Measurements from ENCODE around the gene GSTM3. TPM values are rescaled to one million over a fixed set of nuclear protein-coding genes. Genes with fewer than 3 reads are reported as not detected.

GSTM3 gene
- total and polyA plus RNA-seq, 2 experiments from 2014 or later, result 297 to 962 TPM

DNA sequence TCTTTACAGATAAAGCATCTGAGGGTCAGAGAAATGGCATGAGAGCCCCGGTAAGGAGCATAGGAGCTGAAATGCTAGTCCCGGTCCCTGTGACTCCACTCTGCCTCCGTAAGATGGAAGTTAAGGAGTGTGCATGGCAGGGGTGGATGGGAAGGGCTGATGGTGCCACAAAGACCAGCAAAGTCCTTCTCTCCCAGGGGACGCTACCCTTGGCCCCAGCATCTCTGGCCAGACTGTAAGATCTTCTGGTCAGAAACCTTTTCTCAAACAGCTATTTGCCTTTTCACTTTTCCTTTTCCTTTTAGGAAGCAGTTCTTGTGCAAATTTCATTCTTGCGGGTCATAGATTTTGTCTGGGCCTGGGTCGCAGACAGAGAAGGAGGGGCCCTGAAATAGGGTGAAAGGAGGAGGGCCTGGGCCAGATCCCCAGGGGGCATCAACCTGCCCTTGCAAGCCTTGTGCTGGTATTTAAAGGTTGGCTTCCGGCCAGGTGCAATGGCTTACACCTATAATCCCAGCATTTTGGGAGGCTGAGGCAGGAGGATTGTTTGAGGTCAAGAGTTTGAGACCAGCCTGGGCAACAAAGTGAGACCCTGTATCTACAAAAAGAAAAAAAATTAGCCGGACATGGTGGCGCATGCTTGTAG is 37.3 kb upstream of the GSTM3 start:
- no peaks in the 10 kb centered on the region for H4K20me1 ChIP-seq (ENCODE audit: insufficient read depth, poor library complexity, severe bottlenecking)
- no peak overlapping the region for H3K27ac ChIP-seq
- no peak for DNase-seq (ENCODE audit: low spot score)
- H3K36me3 ChIP-seq (replicated peaks; ENCODE audit: insufficient read depth, low read depth), result no peaks in the 10 kb centered on the region
- H3K9me3 ChIP-seq (ENCODE audit: low read depth), result no peaks in the 10 kb centered on the region
- no peak overlapping the region for H3K4me2 ChIP-seq
- no peaks in the 10 kb centered on the region for H3K9me2 ChIP-seq (replicated peaks; ENCODE audit: insufficient read depth)
- H3K4me3 ChIP-seq, result no peak overlapping the region
- H3K4me1 ChIP-seq (ENCODE audit: insufficient read depth), result peaks cover 6% of the 10 kb centered on the region
- no peaks in the 10 kb centered on the region for H3K27me3 ChIP-seq
- WGBS (ENCODE audit: low lambda C conversion rate, missing lambda C conversion rate), result 94% methylated on average over 9 of the region's 9 CpGs
- H2AFZ ChIP-seq, result no peak overlapping the region
- TF ChIP-seq, protein P1, sequence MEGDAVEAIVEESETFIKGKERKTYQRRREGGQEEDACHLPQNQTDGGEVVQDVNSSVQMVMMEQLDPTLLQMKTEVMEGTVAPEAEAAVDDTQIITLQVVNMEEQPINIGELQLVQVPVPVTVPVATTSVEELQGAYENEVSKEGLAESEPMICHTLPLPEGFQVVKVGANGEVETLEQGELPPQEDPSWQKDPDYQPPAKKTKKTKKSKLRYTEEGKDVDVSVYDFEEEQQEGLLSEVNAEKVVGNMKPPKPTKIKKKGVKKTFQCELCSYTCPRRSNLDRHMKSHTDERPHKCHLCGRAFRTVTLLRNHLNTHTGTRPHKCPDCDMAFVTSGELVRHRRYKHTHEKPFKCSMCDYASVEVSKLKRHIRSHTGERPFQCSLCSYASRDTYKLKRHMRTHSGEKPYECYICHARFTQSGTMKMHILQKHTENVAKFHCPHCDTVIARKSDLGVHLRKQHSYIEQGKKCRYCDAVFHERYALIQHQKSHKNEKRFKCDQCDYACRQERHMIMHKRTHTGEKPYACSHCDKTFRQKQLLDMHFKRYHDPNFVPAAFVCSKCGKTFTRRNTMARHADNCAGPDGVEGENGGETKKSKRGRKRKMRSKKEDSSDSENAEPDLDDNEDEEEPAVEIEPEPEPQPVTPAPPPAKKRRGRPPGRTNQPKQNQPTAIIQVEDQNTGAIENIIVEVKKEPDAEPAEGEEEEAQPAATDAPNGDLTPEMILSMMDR (IDR thresholded peaks at IDR 0.05; ENCODE audit: poor library complexity), result no peak
- TF ChIP-seq EZH2 (IDR thresholded peaks at IDR 0.05; ENCODE audit: borderline replicate concordance) (no peak), EZH2phosphoT487 (IDR thresholded peaks at IDR 0.05; ENCODE audit: low read depth, severe bottlenecking, unreplicated experiment) (no peak)
- no peaks in the 10 kb centered on the region for H3K79me2 ChIP-seq

DNA sequence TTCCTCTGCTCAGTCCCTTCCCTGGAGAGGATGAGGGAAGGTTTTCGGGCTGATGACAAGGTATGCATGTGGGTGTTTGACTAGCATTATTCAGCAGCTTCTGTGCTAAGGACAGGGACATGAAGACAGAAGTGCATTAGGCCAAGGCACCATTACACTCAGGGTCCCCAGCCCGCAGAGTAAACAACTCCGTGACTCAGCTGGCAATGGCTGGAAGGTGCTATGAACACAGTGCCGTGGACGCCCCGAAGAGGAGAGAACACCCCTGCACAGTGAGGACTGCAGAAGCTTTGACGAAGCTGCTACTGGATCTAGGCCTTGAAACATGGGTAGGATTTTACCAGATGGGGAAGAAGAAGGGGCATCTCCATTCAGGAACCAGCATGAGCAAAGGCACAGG is 36.6 kb upstream of the GSTM3 start:
- Histone ChIP-seq H3K4me2 (no peak overlapping the region), H2AFZ (no peak overlapping the region)

DNA sequence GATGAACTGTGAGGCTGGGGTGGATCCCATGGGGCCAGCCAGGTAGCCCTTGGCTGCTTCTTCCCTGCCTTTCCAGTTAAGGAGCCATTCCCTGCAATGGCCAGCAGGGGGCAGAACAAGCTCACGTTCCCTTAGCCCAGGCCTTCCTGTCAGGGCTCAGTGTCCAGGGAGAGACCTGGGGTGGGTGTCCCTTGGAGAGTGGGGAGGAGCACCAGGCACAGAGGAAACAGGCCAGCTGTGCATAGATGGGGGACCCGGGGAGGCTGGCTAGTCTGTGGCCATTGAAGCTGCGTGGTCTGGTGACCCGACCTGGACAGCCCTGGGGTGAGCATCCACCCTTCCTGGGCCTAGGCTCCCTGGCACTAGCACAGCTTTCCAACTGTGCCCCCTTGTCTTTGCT is 36.1 kb upstream of the GSTM3 start:
- WGBS (ENCODE audit: low lambda C conversion rate, missing lambda C conversion rate), result 16% methylated on average over 4 of the region's 4 CpGs
- H2AFZ ChIP-seq, result no peak overlapping the region
- no peak overlapping the region for H3K4me2 ChIP-seq

More for the DNA sequence above, 36.6 kb upstream of the GSTM3 start:
- no peaks in the 10 kb centered on the region for H3K4me1 ChIP-seq (ENCODE audit: insufficient read depth)
- H3K36me3 ChIP-seq (replicated peaks; ENCODE audit: insufficient read depth, low read depth), result no peaks in the 10 kb centered on the region
- no peak for TF ChIP-seq EZH2 (IDR thresholded peaks at IDR 0.05; ENCODE audit: borderline replicate concordance)
- no peak for TF ChIP-seq EZH2phosphoT487 (IDR thresholded peaks at IDR 0.05; ENCODE audit: low read depth, severe bottlenecking, unreplicated experiment)
- TF ChIP-seq, protein P1 (IDR thresholded peaks at IDR 0.05; ENCODE audit: poor library complexity), result no peak
- no peaks in the 10 kb centered on the region for H3K9me2 ChIP-seq (replicated peaks; ENCODE audit: insufficient read depth)
- no peaks in the 10 kb centered on the region for H4K20me1 ChIP-seq (ENCODE audit: insufficient read depth, poor library complexity, severe bottlenecking)
- WGBS (ENCODE audit: low lambda C conversion rate, missing lambda C conversion rate), result 84% methylated on average over 7 of the region's 7 CpGs
- H3K27ac ChIP-seq, result no peak overlapping the region
- no peak for DNase-seq (ENCODE audit: low spot score)
- no peaks in the 10 kb centered on the region for H3K79me2 ChIP-seq
- no peak overlapping the region for H3K4me3 ChIP-seq
- no peaks in the 10 kb centered on the region for H3K9me3 ChIP-seq (ENCODE audit: low read depth)
- H3K27me3 ChIP-seq, result no peaks in the 10 kb centered on the region

More for the DNA sequence above, 36.1 kb upstream of the GSTM3 start:
- TF ChIP-seq, protein P1 (IDR thresholded peaks at IDR 0.05; ENCODE audit: poor library complexity), result peak; percentile 95
- no peak for TF ChIP-seq EZH2 (IDR thresholded peaks at IDR 0.05; ENCODE audit: borderline replicate concordance)
- no peak overlapping the region for H3K27ac ChIP-seq
- H3K4me3 ChIP-seq, result no peak overlapping the region
- no peaks in the 10 kb centered on the region for H3K9me2 ChIP-seq (replicated peaks; ENCODE audit: insufficient read depth)
- H4K20me1 ChIP-seq (ENCODE audit: insufficient read depth, poor library complexity, severe bottlenecking), result no peaks in the 10 kb centered on the region
- no peaks in the 10 kb centered on the region for H3K27me3 ChIP-seq
- H3K9me3 ChIP-seq (ENCODE audit: low read depth), result no peaks in the 10 kb centered on the region
- no peaks in the 10 kb centered on the region for H3K4me1 ChIP-seq (ENCODE audit: insufficient read depth)
- no peaks in the 10 kb centered on the region for H3K36me3 ChIP-seq (replicated peaks; ENCODE audit: insufficient read depth, low read depth)
- peak; percentile 91 for DNase-seq (ENCODE audit: low spot score)
- H3K79me2 ChIP-seq, result no peaks in the 10 kb centered on the region
